ENCODE measurements around the gene VPREB3.

The VPREB3 gene

GRCh38 chr22:23763579-23763945 is 9.3 kb upstream of the VPREB3 start:
- H3K4me3 ChIP-seq (ENCODE audit: low read length), result peak overlapping the region; percentile 24; the same call in 1 of the 2 replicates
- TF ChIP-seq CTCF (conservative IDR thresholded peaks at IDR 0.05; ENCODE audit: low read length), result no peak
- DNase-seq (ENCODE audit: low read depth), result no peak

GRCh38 chr22:23762842-23763578 is 8.8 kb upstream of the VPREB3 start, which contains the start of gene C22orf15:
C22orf15 (plus strand) TSS chr22:23762990; CDS start chr22:23763307, 317 bp downstream.
- H3K4me3 ChIP-seq (ENCODE audit: low read length), result peak within 1 kb of the TSS; percentile 26
- DNase-seq (ENCODE audit: low read depth), result peak; percentile 54
- no peak for TF ChIP-seq CTCF (conservative IDR thresholded peaks at IDR 0.05; ENCODE audit: low read length)

GRCh38 chr22:23760056-23760455 is 5.8 kb upstream of the VPREB3 start:
- TF ChIP-seq CTCF (conservative IDR thresholded peaks at IDR 0.05; ENCODE audit: low read length), result no peak
- no peak overlapping the region for H3K4me3 ChIP-seq (ENCODE audit: low read length)
- no peak for DNase-seq (ENCODE audit: low read depth)

- H3K4me3 ChIP-seq (ENCODE audit: low read length), result no peak overlapping the region
- TF ChIP-seq CTCF (conservative IDR thresholded peaks at IDR 0.05; ENCODE audit: low read length), result no peak
- DNase-seq (ENCODE audit: low read depth), result no peak
Measured at GRCh38 chr22:23759566-23759965, 5.3 kb upstream of the VPREB3 start.

GRCh38 chr22:23756891-23757290 is 2.7 kb upstream of the VPREB3 start:
- no peak overlapping the region for H3K4me3 ChIP-seq (ENCODE audit: low read length)
- DNase-seq (ENCODE audit: low read depth), result no peak
- no peak for TF ChIP-seq CTCF (conservative IDR thresholded peaks at IDR 0.05; ENCODE audit: low read length)

GRCh38 chr22:23755711-23756110 is 1.5 kb upstream of the VPREB3 start:
- no peak for TF ChIP-seq CTCF (conservative IDR thresholded peaks at IDR 0.05; ENCODE audit: low read length)
- no peak for DNase-seq (ENCODE audit: low read depth)
- H3K4me3 ChIP-seq (ENCODE audit: low read length), result no peak overlapping the region

- DNase-seq (ENCODE audit: low read depth), result no peak
- TF ChIP-seq CTCF (conservative IDR thresholded peaks at IDR 0.05; ENCODE audit: low read length), result no peak
- H3K4me3 ChIP-seq (ENCODE audit: low read length), result no peak overlapping the region
Measured at GRCh38 chr22:23754980-23755636, 883 bp upstream of the VPREB3 start.

Measured in AG10803 (cell line).